ENCODE data around the gene UPB1.
A peak's percentile ranks its signal among the peaks of the same experiment; 100 is the strongest.

Gene UPB1

GRCh38 chr22:24510637-24511625, 15.8 kb downstream of the UPB1 start:
- TF ChIP-seq CTCF (IDR thresholded peaks at IDR 0.05; ENCODE audit: low read depth, low read length, poor library complexity, severe bottlenecking) (no peak), EZH2phosphoT487 (IDR thresholded peaks at IDR 0.05; ENCODE audit: borderline replicate concordance, low read length) (no peak)
- H3K4me3 ChIP-seq (ENCODE audit: low read length), result no peak overlapping the region
- H3K9me3 ChIP-seq (ENCODE audit: control insufficient read depth, insufficient read depth, low read length), result no peaks in the 10 kb centered on the region
- peak overlapping the region; percentile 35 for H3K4me2 ChIP-seq (ENCODE audit: low read length)
- H3K79me2 ChIP-seq (ENCODE audit: control insufficient read depth, low read length), result no peaks in the 10 kb centered on the region
- peaks cover 34% of the 10 kb centered on the region for H3K4me1 ChIP-seq (ENCODE audit: control insufficient read depth, low read length)
- peaks cover 16% of the 10 kb centered on the region for H3K27me3 ChIP-seq (ENCODE audit: control insufficient read depth, low read length)
- no peaks in the 10 kb centered on the region for H3F3A ChIP-seq (ENCODE audit: control insufficient read depth, insufficient read depth)
- H4K20me1 ChIP-seq (ENCODE audit: control insufficient read depth, insufficient read depth, low read depth, low read length), result no peaks in the 10 kb centered on the region
- no peak overlapping the region for H3K27ac ChIP-seq (ENCODE audit: low read depth, low read length)
- H3K9me2 ChIP-seq (replicated peaks; ENCODE audit: control insufficient read depth, low read length), result no peaks in the 10 kb centered on the region
- H3K36me3 ChIP-seq (ENCODE audit: control insufficient read depth, low read length), result no peaks in the 10 kb centered on the region

GRCh38 chr22:24512043-24512442, 16.9 kb downstream of the UPB1 start:
- TF ChIP-seq EZH2phosphoT487 (IDR thresholded peaks at IDR 0.05; ENCODE audit: borderline replicate concordance, low read length) (no peak), CTCF (IDR thresholded peaks at IDR 0.05; ENCODE audit: low read depth, low read length, poor library complexity, severe bottlenecking) (no peak)

DNA sequence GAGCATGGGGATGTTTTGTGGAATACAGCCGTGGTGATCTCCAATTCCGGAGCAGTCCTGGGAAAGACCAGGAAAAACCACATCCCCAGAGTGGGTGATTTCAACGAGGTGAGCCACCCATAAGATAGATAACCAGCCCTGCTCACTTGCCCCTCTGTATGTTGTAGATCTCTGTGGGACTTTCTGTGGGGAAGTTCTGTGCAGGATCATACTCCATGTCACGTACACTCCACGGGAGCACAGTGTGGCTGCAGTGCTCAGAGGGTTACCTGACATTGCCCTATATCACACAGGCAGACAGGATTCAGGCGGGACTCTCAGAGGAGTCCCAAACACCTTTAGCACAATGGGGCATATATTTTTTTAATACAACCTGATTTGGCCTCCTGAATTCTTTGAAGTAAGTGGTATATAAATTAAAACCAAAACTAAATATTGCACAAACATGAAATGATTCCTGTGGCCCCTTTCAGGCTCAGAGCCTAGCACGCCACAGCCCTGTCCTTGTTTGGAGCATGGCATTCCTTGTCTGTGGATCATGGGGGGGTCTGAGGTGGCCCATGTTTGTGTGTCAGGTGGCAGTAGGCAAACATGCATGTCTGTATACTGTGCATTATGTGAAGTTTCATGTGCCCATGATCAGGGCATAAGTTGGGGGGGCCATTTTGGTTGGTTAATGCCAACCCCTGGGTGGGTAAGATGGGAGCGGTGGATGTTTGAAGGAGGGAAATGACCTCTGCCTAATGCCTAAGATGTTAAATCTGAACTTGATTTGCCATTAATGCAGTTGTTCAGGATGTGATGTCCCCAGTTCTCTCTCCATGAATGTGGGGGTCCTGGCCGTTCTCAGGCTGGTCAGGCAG, 18.5 kb downstream of the UPB1 start:
- H3K4me1 ChIP-seq (ENCODE audit: control insufficient read depth, low read length), result peaks cover 23% of the 10 kb centered on the region

More at GRCh38 chr22:24512043-24512442, 16.9 kb downstream of the UPB1 start:
- H3K4me2 ChIP-seq (ENCODE audit: low read length), result no peak overlapping the region
- peaks cover 18% of the 10 kb centered on the region for H3K27me3 ChIP-seq (ENCODE audit: control insufficient read depth, low read length)
- H3K4me3 ChIP-seq (ENCODE audit: low read length), result no peak overlapping the region
- no peaks in the 10 kb centered on the region for H3K36me3 ChIP-seq (ENCODE audit: control insufficient read depth, low read length)
- no peaks in the 10 kb centered on the region for H3K9me2 ChIP-seq (replicated peaks; ENCODE audit: control insufficient read depth, low read length)
- no peak overlapping the region for H3K27ac ChIP-seq (ENCODE audit: low read depth, low read length)
- no peaks in the 10 kb centered on the region for H3K9me3 ChIP-seq (ENCODE audit: control insufficient read depth, insufficient read depth, low read length)
- H3F3A ChIP-seq (ENCODE audit: control insufficient read depth, insufficient read depth), result no peaks in the 10 kb centered on the region
- H4K20me1 ChIP-seq (ENCODE audit: control insufficient read depth, insufficient read depth, low read depth, low read length), result no peaks in the 10 kb centered on the region
- H3K79me2 ChIP-seq (ENCODE audit: control insufficient read depth, low read length), result no peaks in the 10 kb centered on the region
- peaks cover 32% of the 10 kb centered on the region for H3K4me1 ChIP-seq (ENCODE audit: control insufficient read depth, low read length)

More for the DNA sequence above, 18.5 kb downstream of the UPB1 start:
- H3K4me2 ChIP-seq (ENCODE audit: low read length), result no peak overlapping the region
- no peaks in the 10 kb centered on the region for H3K36me3 ChIP-seq (ENCODE audit: control insufficient read depth, low read length)
- H3K4me3 ChIP-seq (ENCODE audit: low read length), result no peak overlapping the region
- H3K9me2 ChIP-seq (replicated peaks; ENCODE audit: control insufficient read depth, low read length), result no peaks in the 10 kb centered on the region
- TF ChIP-seq CTCF (IDR thresholded peaks at IDR 0.05; ENCODE audit: low read depth, low read length, poor library complexity, severe bottlenecking) (no peak), EZH2phosphoT487 (IDR thresholded peaks at IDR 0.05; ENCODE audit: borderline replicate concordance, low read length) (no peak)
- H3K27ac ChIP-seq (ENCODE audit: low read depth, low read length), result no peak overlapping the region
- no peaks in the 10 kb centered on the region for H3K79me2 ChIP-seq (ENCODE audit: control insufficient read depth, low read length)
- no peaks in the 10 kb centered on the region for H4K20me1 ChIP-seq (ENCODE audit: control insufficient read depth, insufficient read depth, low read depth, low read length)
- no peaks in the 10 kb centered on the region for H3F3A ChIP-seq (ENCODE audit: control insufficient read depth, insufficient read depth)
- no peaks in the 10 kb centered on the region for H3K9me3 ChIP-seq (ENCODE audit: control insufficient read depth, insufficient read depth, low read length)
- peaks cover 22% of the 10 kb centered on the region for H3K27me3 ChIP-seq (ENCODE audit: control insufficient read depth, low read length)

Measured in DOHH2 (cell line).